ENCODE results near the gene ACE. TPM values are rescaled to one million over a fixed set of nuclear protein-coding genes. Genes with fewer than 3 reads are reported as not detected.

ACE gene
- 0.14 TPM in 1 of 2 replicates, not detected in the other for total RNA-seq

GRCh38 chr17:63476854-63477479 is at the start of gene ACE:
Gene ACE, plus strand, starts transcription at chr17:63477061. Its CDS starts 34 bp downstream, at chr17:63477095.

GRCh38 chr17:63445954-63446752 is 30.7 kb upstream of the ACE start, which contains the start of gene CYB561:
Gene CYB561, minus strand, starts transcription at chr17:63446306. Its CDS starts 8,759 bp downstream, at chr17:63437547.

GRCh38 chr17:63523253-63523855 is 46.5 kb downstream of the ACE start, which contains the start of gene KCNH6:
Gene KCNH6, plus strand, starts transcription at chr17:63523358. Its CDS starts 56 bp downstream, at chr17:63523414.

Other genes starting within 250 kb of the ACE start
- 29.7 and 33.6 TPM in 2 replicates for gene CYB561, start 30.8 kb upstream of the ACE start, total RNA-seq
- gene KCNH6, start 46.3 kb downstream of the ACE start, total RNA-seq: not detected in 2 replicates
- 26.3 and 36.1 TPM in 2 replicates for gene DCAF7, start 73.4 kb downstream of the ACE start, total RNA-seq
- gene TACO1, start 123.8 kb downstream of the ACE start, total RNA-seq: 23.3 and 26.3 TPM in 2 replicates
- 12.6 and 13.3 TPM in 2 replicates for gene MAP3K3, start 145.4 kb downstream of the ACE start, total RNA-seq
- 17.1 and 21.8 TPM in 2 replicates for gene LIMD2, start 223.1 kb downstream of the ACE start, total RNA-seq

Data from airway epithelial cell (primary cell).